Measurements from ENCODE around the gene C16orf92.

The C16orf92 gene

GRCh38 chr16:30063278-30063892, 40.4 kb downstream of the C16orf92 start:
- DNase-seq, result no peak

- peak; percentile 75 for DNase-seq
Measured at GRCh38 chr16:30063893-30064728, 41.1 kb downstream of the C16orf92 start.

DNA sequence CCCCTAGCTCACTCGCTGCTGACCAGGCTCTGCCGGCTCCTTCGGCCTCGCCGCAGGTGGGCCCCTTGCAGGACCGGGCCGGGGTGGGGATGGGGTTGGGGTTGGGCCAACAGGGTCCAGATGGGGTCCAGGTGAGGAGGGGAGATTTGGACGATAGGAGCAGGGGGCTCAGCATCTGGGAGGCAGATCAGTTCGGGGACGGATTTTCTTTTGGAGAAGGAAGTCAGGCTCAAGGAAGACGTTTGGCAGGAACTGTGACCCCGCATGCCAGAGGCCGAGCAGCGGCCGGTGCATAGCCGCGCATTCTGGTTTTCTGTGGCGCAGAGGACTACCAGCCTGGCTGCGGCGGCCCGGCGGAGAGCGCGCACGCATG, 41.7 kb downstream of the C16orf92 start:
- DNase-seq, result no peak

GRCh38 chr16:30065102-30065942, 42.3 kb downstream of the C16orf92 start, which contains the start of gene ALDOA:
TSS of gene ALDOA (plus strand) at chr16:30065760. CDS start at chr16:30066898, 1,138 bp downstream.
- peak; percentile 95 for DNase-seq

GRCh38 chr16:30065943-30066760, 43.2 kb downstream of the C16orf92 start:
- peak; percentile 35 for DNase-seq

DNA sequence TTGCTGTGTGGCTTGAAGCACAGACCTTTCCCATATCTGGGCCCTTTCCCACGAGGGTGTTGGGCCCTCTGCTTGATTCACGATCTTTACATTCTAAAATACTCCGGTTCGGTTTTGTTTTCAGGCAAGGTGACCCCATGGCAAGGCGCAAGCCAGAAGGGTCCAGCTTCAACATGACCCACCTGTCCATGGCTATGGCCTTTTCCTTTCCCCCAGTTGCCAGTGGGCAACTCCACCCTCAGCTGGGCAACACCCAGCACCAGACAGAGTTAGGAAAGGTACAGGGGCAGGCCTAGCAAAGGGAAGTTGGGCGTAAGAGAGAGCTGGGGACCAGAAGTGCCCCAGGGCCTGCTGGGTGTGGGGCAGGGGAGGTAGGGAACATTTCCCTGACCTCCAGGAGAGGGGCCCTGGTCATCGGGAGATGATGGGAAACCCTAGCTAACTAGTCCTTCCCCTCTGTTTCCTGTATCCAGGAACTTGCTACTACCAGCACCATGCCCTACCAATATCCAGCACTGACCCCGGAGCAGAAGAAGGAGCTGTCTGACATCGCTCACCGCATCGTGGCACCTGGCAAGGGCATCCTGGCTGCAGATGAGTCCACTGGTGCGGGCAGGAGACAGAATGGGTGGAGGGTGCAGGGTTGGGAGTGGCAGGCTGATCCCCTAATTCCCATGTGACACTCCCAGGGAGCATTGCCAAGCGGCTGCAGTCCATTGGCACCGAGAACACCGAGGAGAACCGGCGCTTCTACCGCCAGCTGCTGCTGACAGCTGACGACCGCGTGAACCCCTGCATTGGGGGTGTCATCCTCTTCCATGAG, 44.0 kb downstream of the C16orf92 start:
- no peak for DNase-seq

- no peak for DNase-seq
Measured at GRCh38 chr16:30067584-30067916, 44.6 kb downstream of the C16orf92 start.

GRCh38 chr16:30068333-30068732, 45.3 kb downstream of the C16orf92 start:
- DNase-seq, result no peak

GRCh38 chr16:30068750-30069610, 46.0 kb downstream of the C16orf92 start:
- peak; percentile 66 for DNase-seq

GRCh38 chr16:30069611-30070462, 46.8 kb downstream of the C16orf92 start:
- DNase-seq, result no peak

DNA sequence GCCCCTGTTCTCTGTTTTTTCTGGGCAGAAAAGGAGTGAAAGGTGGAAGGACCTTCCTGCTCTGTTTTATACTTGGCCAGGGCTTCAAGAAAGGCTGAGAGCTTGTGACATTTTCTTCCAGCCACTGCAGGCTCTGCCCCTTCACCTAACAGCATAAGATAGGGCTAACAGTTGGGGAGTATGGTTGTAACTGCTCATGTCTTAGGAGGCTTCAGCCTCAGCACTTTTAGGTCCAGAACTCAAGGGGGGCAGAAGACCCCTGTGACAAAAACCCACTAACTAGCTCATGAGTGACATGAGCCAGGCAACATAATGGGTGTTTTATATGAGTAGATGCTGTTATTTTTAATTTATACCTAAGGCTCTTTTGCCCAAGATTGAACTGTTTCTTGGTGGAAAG, 47.5 kb downstream of the C16orf92 start:
- DNase-seq, result no peak

All from CD4-positive, alpha-beta T cell treated with Interleukin-12 subunit alpha and Interleukin-12 subunit beta, for 1 hour (primary cell).